HFF-Myc (cell line): ENCODE data around the gene PRPH.
"Not testable (repeated sequence)": the region's sequence is repeated elsewhere in the genome, so short reads cannot be mapped to it uniquely, and the experiment has no call there.

Experiments used
- DNase-seq: peaks from one replicate; pipeline ENCODE4 v3.0.0-alpha.2; 2011; ENCODE audit warnings: low read depth; ENCODE audit errors: extremely low read depth
- H3K4me3 ChIP-seq: replicated peaks from 2 replicates; pipeline ENCODE4 v1.5.1; 2011; ENCODE audit warnings: low read depth, mild to moderate bottlenecking, control low read depth, low read length
- CTCF ChIP-seq: IDR thresholded peaks from 2 replicates; pipeline ENCODE4 v1.5.1; 2012; ENCODE audit warnings: mild to moderate bottlenecking, low read depth, low read length, control low read depth; ENCODE audit errors: missing control alignments

Gene PRPH

GRCh38 chr12:49272790-49273725, 21.9 kb upstream of the PRPH start:
- no peak overlapping the region for H3K4me3 ChIP-seq
- TF ChIP-seq CTCF = no peak
- no peak for DNase-seq

- no peak for DNase-seq
- no peak for TF ChIP-seq CTCF
- no peak overlapping the region for H3K4me3 ChIP-seq
Measured at GRCh38 chr12:49273726-49274395, 21.1 kb upstream of the PRPH start.

GRCh38 chr12:49274396-49275069, 20.4 kb upstream of the PRPH start:
- DNase-seq = no peak
- H3K4me3 ChIP-seq = no peak overlapping the region
- TF ChIP-seq CTCF = no peak

GRCh38 chr12:49276304-49277290, 18.4 kb upstream of the PRPH start:
- no peak for TF ChIP-seq CTCF
- no peak for DNase-seq
- H3K4me3 ChIP-seq = no peak overlapping the region

GRCh38 chr12:49277466-49277865, 17.5 kb upstream of the PRPH start:
- DNase-seq = no peak
- TF ChIP-seq CTCF = no peak
- H3K4me3 ChIP-seq = no peak overlapping the region

- DNase-seq = no peak
- no peak for TF ChIP-seq CTCF
- H3K4me3 ChIP-seq = no peak overlapping the region
Measured at GRCh38 chr12:49279706-49280159, 15.2 kb upstream of the PRPH start.

GRCh38 chr12:49280545-49280944, 14.4 kb upstream of the PRPH start:
- DNase-seq, H3K4me3 ChIP-seq: not testable (repeated sequence)
